Measurements from ENCODE around the gene GTF3C5.

GTF3C5 gene

GRCh38 chr9:133100506-133101355 is 69.9 kb downstream of the GTF3C5 start (continued):
- TF ChIP-seq CSRNP3 (CRISPR knock-in tag; IDR thresholded peaks at IDR 0.05) (no peak), CREB5 (CRISPR knock-in tag; IDR thresholded peaks at IDR 0.05; ENCODE audit: low read depth) (no peak), TSHZ2 (CRISPR knock-in tag; IDR thresholded peaks at IDR 0.05) (no peak), TCF4 (CRISPR knock-in tag; IDR thresholded peaks at IDR 0.05; ENCODE audit: borderline replicate concordance) (no peak), BACH2 (CRISPR knock-in tag; IDR thresholded peaks at IDR 0.05; ENCODE audit: borderline replicate concordance) (no peak), RARB (CRISPR knock-in tag; IDR thresholded peaks at IDR 0.05) (no peak), ZNF565 (CRISPR knock-in tag; conservative IDR thresholded peaks at IDR 0.05; ENCODE audit: low read depth) (no peak)

GRCh38 chr9:133101356-133102189 is 70.8 kb downstream of the GTF3C5 start:
- ATAC-seq = no peak
- TF ChIP-seq ZNF70 (CRISPR knock-in tag; IDR thresholded peaks at IDR 0.05) = no peak
- no peak for TF ChIP-seq SNAI2 (CRISPR knock-in tag; IDR thresholded peaks at IDR 0.05)
- no peak for TF ChIP-seq TSHZ2 (CRISPR knock-in tag; IDR thresholded peaks at IDR 0.05)
- TF ChIP-seq TOX (CRISPR knock-in tag; IDR thresholded peaks at IDR 0.05; ENCODE audit: borderline replicate concordance) = no peak
- no peak for TF ChIP-seq OSR1 (CRISPR knock-in tag; IDR thresholded peaks at IDR 0.05)
- no peak for TF ChIP-seq PATZ1 (CRISPR knock-in tag; IDR thresholded peaks at IDR 0.05; ENCODE audit: borderline replicate concordance)
- TF ChIP-seq PPARA (CRISPR knock-in tag; IDR thresholded peaks at IDR 0.05; ENCODE audit: borderline replicate concordance) = no peak
- no peak for TF ChIP-seq ZNF8 (CRISPR knock-in tag; IDR thresholded peaks at IDR 0.05)
- TF ChIP-seq RARB (CRISPR knock-in tag; IDR thresholded peaks at IDR 0.05) = no peak
- TF ChIP-seq BACH2 (CRISPR knock-in tag; IDR thresholded peaks at IDR 0.05; ENCODE audit: borderline replicate concordance) = no peak
- no peak for TF ChIP-seq ZC3H10 (CRISPR knock-in tag; IDR thresholded peaks at IDR 0.05)
- no peak for TF ChIP-seq CREB5 (CRISPR knock-in tag; IDR thresholded peaks at IDR 0.05; ENCODE audit: low read depth)
- TF ChIP-seq GLIS3 (CRISPR knock-in tag; IDR thresholded peaks at IDR 0.05) = no peak
- no peak for TF ChIP-seq POU6F1 (CRISPR knock-in tag; IDR thresholded peaks at IDR 0.05; ENCODE audit: borderline replicate concordance, low read depth)
- TF ChIP-seq TCF4 (CRISPR knock-in tag; IDR thresholded peaks at IDR 0.05; ENCODE audit: borderline replicate concordance) = no peak

All from SK-N-SH treated with all-trans-retinoic acid at 6 μM for 48 hours (cell line).